HG02884 (cell line): Measurements from ENCODE around the gene KMO.

Source experiments
- ATAC-seq: cut with Tn5 transposase; IDR thresholded peaks from one replicate; pipeline ENCODE4 v1.9.1; 2021; ENCODE audit warnings: mild to moderate bottlenecking, moderate library complexity; ENCODE audit not compliant: unreplicated experiment

Gene KMO

GRCh38 chr1:241532162-241532531 lies at the start of gene KMO:
KMO (plus strand) TSS chr1:241532378; CDS start chr1:241532445, 67 bp downstream.
- ATAC-seq = peak; percentile 20

GRCh38 chr1:241482761-241483250 lies 49.4 kb upstream of the KMO start:
- no peak for ATAC-seq

- peak; percentile 88 for ATAC-seq
Measured at GRCh38 chr1:241485145-241485544, 47.0 kb upstream of the KMO start.

- peak; percentile 37 for ATAC-seq
Measured at GRCh38 chr1:241485554-241485992, 46.6 kb upstream of the KMO start.

- no peak for ATAC-seq
Measured at GRCh38 chr1:241488739-241489138, 43.4 kb upstream of the KMO start.

- no peak for ATAC-seq
Measured at GRCh38 chr1:241495741-241496140, 36.4 kb upstream of the KMO start.

- no peak for ATAC-seq
Measured at GRCh38 chr1:241499910-241500309, 32.3 kb upstream of the KMO start.

GRCh38 chr1:241503444-241503843 lies 28.7 kb upstream of the KMO start:
- no peak for ATAC-seq

- no peak for ATAC-seq
Measured at GRCh38 chr1:241507189-241507863, 24.9 kb upstream of the KMO start.

- no peak for ATAC-seq
Measured at GRCh38 chr1:241513378-241513777, 18.8 kb upstream of the KMO start.

- ATAC-seq = peak; percentile 26
Measured at GRCh38 chr1:241518476-241519307, 13.5 kb upstream of the KMO start.

GRCh38 chr1:241519308-241520079 lies 12.7 kb upstream of the KMO start, which contains the start of gene FH:
FH (minus strand) TSS chr1:241519755; CDS start chr1:241519722, 33 bp downstream.
- peak; percentile 91 for ATAC-seq

- no peak for ATAC-seq
Measured at GRCh38 chr1:241520080-241520465, 12.1 kb upstream of the KMO start.

- ATAC-seq = no peak
Measured at GRCh38 chr1:241521718-241522117, 10.5 kb upstream of the KMO start.

- ATAC-seq = no peak
Measured at GRCh38 chr1:241525026-241525425, 7.2 kb upstream of the KMO start.

GRCh38 chr1:241527146-241527545 lies 5.0 kb upstream of the KMO start:
- ATAC-seq = no peak

- peak; percentile 53 for ATAC-seq
Measured at GRCh38 chr1:241531195-241532161, 700 bp upstream of the KMO start.

- ATAC-seq = peak; percentile 60
Measured at GRCh38 chr1:241532864-241533263, 686 bp downstream of the KMO start.

- ATAC-seq = peak; percentile 31
Measured at GRCh38 chr1:241533326-241534115, 1.3 kb downstream of the KMO start.
